Type B pancreatic cell (in vitro differentiated cells): ENCODE data around the gene CHSY3. TPM values are rescaled to one million over a fixed set of nuclear protein-coding genes. Genes with fewer than 3 reads are reported as not detected.

Source experiments
- DNase-seq: peaks from one replicate; pipeline ENCODE4 v3.0.0; 2021; ENCODE audit warnings: mixed read lengths; ENCODE audit not compliant: unreplicated experiment; ENCODE audit errors: extremely low spot score
- H3K27ac Mint-ChIP-seq: 2 replicates; pipeline ENCODE4 v1.8.0; 2021; ENCODE audit warnings: mild to moderate bottlenecking, mixed read lengths
- H3K27me3 Mint-ChIP-seq: 2 replicates; pipeline ENCODE4 v1.8.0; 2021; ENCODE audit warnings: mixed read lengths
- H3K36me3 Mint-ChIP-seq: 2 replicates; pipeline ENCODE4 v1.8.0; 2021; ENCODE audit warnings: mixed read lengths
- H3K4me1 Mint-ChIP-seq: one replicate; pipeline ENCODE4 v1.8.0; 2021; ENCODE audit warnings: mixed read lengths; ENCODE audit not compliant: unreplicated experiment
- H3K4me3 Mint-ChIP-seq: 2 replicates; pipeline ENCODE4 v1.8.0; 2021; ENCODE audit warnings: mild to moderate bottlenecking, mixed read lengths
- H3K9me3 Mint-ChIP-seq: 2 replicates; pipeline ENCODE4 v1.8.0; 2021; ENCODE audit warnings: mixed read lengths
- CTCF ChIP-seq: fragments of 200-600 bp; sonication (generic); conservative IDR thresholded peaks from 2 replicates; pipeline ENCODE4 v1.5.0; 2021; ENCODE audit warnings: antibody characterized with exemption, mild to moderate bottlenecking
- total RNA-seq: library from RNA; stranded (reverse); gene quantifications from 2 replicates; pipeline ENCODE4 v1.2.1, GENCODE V29; 2021; ENCODE audit warnings: low replicate concordance

The CHSY3 gene
- total RNA-seq, 1 donor from 2014 or later, result 4.9 TPM

GRCh38 chr5:130078661-130079060 lies 174.4 kb downstream of the CHSY3 start:
- Mint-ChIP-seq H3K27me3 (no peaks in the 10 kb centered on the region), H3K4me3 (no peak overlapping the region), H3K4me1 (no peaks in the 10 kb centered on the region), H3K36me3 (no peaks in the 10 kb centered on the region), H3K27ac (no peak overlapping the region), H3K9me3 (no peaks in the 10 kb centered on the region)
- no peak for DNase-seq
- no peak for TF ChIP-seq CTCF

GRCh38 chr5:130090569-130091270 lies 186.5 kb downstream of the CHSY3 start:
- Mint-ChIP-seq H3K4me1 (peaks cover 5% of the 10 kb centered on the region), H3K27me3 (no peaks in the 10 kb centered on the region), H3K27ac (no peak overlapping the region), H3K9me3 (peaks cover 5% of the 10 kb centered on the region), H3K36me3 (no peaks in the 10 kb centered on the region), H3K4me3 (no peak overlapping the region)
- TF ChIP-seq CTCF, result no peak
- DNase-seq, result no peak

- TF ChIP-seq CTCF, result no peak
- Mint-ChIP-seq H3K4me3 (no peak overlapping the region), H3K36me3 (no peaks in the 10 kb centered on the region), H3K27me3 (no peaks in the 10 kb centered on the region), H3K27ac (no peak overlapping the region), H3K4me1 (peaks cover 5% of the 10 kb centered on the region), H3K9me3 (peaks cover 5% of the 10 kb centered on the region)
- no peak for DNase-seq
These were observed 188.7 kb downstream of the CHSY3 start for GRCh38 chr5:130092991-130093390.

- Mint-ChIP-seq H3K27me3 (no peaks in the 10 kb centered on the region), H3K4me1 (no peaks in the 10 kb centered on the region), H3K27ac (no peak overlapping the region), H3K36me3 (no peaks in the 10 kb centered on the region), H3K4me3 (no peak overlapping the region), H3K9me3 (no peaks in the 10 kb centered on the region)
- no peak for TF ChIP-seq CTCF
- DNase-seq, result no peak
These were observed 192.2 kb downstream of the CHSY3 start for GRCh38 chr5:130096483-130096882.

GRCh38 chr5:130099008-130099407 lies 194.7 kb downstream of the CHSY3 start:
- TF ChIP-seq CTCF, result no peak
- Mint-ChIP-seq H3K36me3 (no peaks in the 10 kb centered on the region), H3K9me3 (no peaks in the 10 kb centered on the region), H3K4me3 (no peak overlapping the region), H3K27me3 (no peaks in the 10 kb centered on the region), H3K27ac (no peak overlapping the region), H3K4me1 (no peaks in the 10 kb centered on the region)
- DNase-seq, result no peak
